HG03280 (cell line): ENCODE data around the gene BUD13.

ENCODE experiments used
- ATAC-seq: cut with Tn5 transposase; IDR thresholded peaks from one replicate; pipeline ENCODE4 v1.9.1; 2021; ENCODE audit warnings: mild to moderate bottlenecking, moderate library complexity; ENCODE audit not compliant: unreplicated experiment

BUD13 gene

GRCh38 chr11:116720895-116721294 lies 51.9 kb downstream of the BUD13 start:
- ATAC-seq = no peak

GRCh38 chr11:116718955-116719501 lies 53.8 kb downstream of the BUD13 start:
- no peak for ATAC-seq

- ATAC-seq = no peak
Measured at GRCh38 chr11:116716621-116717020, 56.2 kb downstream of the BUD13 start.

GRCh38 chr11:116715383-116715782 lies 57.4 kb downstream of the BUD13 start:
- no peak for ATAC-seq

GRCh38 chr11:116714902-116715301 lies 57.9 kb downstream of the BUD13 start:
- ATAC-seq = no peak

GRCh38 chr11:116712428-116712827 lies 60.4 kb downstream of the BUD13 start:
- ATAC-seq = no peak

GRCh38 chr11:116710762-116711161 lies 62.0 kb downstream of the BUD13 start:
- ATAC-seq = no peak

- no peak for ATAC-seq
Measured at GRCh38 chr11:116710001-116710674, 62.6 kb downstream of the BUD13 start.

GRCh38 chr11:116707746-116708145 lies 65.0 kb downstream of the BUD13 start:
- ATAC-seq = no peak

- ATAC-seq = no peak
Measured at GRCh38 chr11:116707161-116707629, 65.6 kb downstream of the BUD13 start.

- ATAC-seq = no peak
Measured at GRCh38 chr11:116703421-116703820, 69.4 kb downstream of the BUD13 start.

GRCh38 chr11:116702772-116703385 lies 69.9 kb downstream of the BUD13 start:
- no peak for ATAC-seq

GRCh38 chr11:116701876-116702275 lies 70.9 kb downstream of the BUD13 start:
- ATAC-seq = no peak

- ATAC-seq = no peak
Measured at GRCh38 chr11:116701297-116701801, 71.4 kb downstream of the BUD13 start.

- ATAC-seq = no peak
Measured at GRCh38 chr11:116700586-116701220, 72.1 kb downstream of the BUD13 start.
